Gastroesophageal sphincter (tissue), 4 donors: ENCODE measurements around the gene CBX7. TPM values are rescaled to one million over a fixed set of nuclear protein-coding genes. Genes with fewer than 3 reads are reported as not detected.

Source experiments
- ATAC-seq: fragments of 150-250 bp; one replicate; pipeline ENCODE4 v1.9.1; 2016; ENCODE audit warnings: mild to moderate bottlenecking, moderate library complexity
- H3K27ac ChIP-seq, 4 donors: fragments of 200-600 bp; sonication (generic) in 3 of 4; 1 replicate in 3 of 4; 2 replicates in 1 of 4; pipeline ENCODE4 v1.5.1; 2016 to 2019
- H3K27me3 ChIP-seq: fragments of 200-600 bp; sonication (generic); one replicate; pipeline ENCODE4 v1.5.1; 2019
- H3K36me3 ChIP-seq, 2 donors: fragments of 200-600 bp; sonication (generic); one replicate each; pipeline ENCODE4 v1.5.1; 2019; ENCODE audit warnings: control low read depth in 1 of 2
- H3K4me1 ChIP-seq, 3 donors: fragments of 200-600 bp; sonication (generic); 1 replicate in 2 of 3; 2 replicates in 1 of 3; pipeline ENCODE4 v1.5.1; 2016 to 2019; ENCODE audit warnings: control low read depth in 2 of 3
- H3K4me3 ChIP-seq, 2 donors: fragments of 200-600 bp; sonication (generic); one replicate each; pipeline ENCODE4 v1.5.1; 2019; ENCODE audit warnings: mild to moderate bottlenecking in 1 of 2, moderate library complexity in 1 of 2
- H3K9me3 ChIP-seq, 3 donors: fragments of 200-600 bp; sonication (generic); one replicate each; pipeline ENCODE4 v1.5.1; 2017 to 2019; ENCODE audit warnings: control low read depth in 2 of 3
- EP300 ChIP-seq: sonication (generic); formaldehyde crosslinking; IDR thresholded peaks from one replicate; pipeline ENCODE4 v1.6.1; 2017; ENCODE audit warnings: antibody characterized with exemption, mild to moderate bottlenecking
- POLR2A ChIP-seq, 2 donors: fragments of 450-650 bp; IDR thresholded peaks; one replicate each; pipeline ENCODE4 v1.6.1; 2017; ENCODE audit warnings: antibody characterized with exemption in 2 of 2, mild to moderate bottlenecking in 2 of 2, moderate library complexity in 1 of 2
- POLR2AphosphoS5 ChIP-seq: sonication (generic); formaldehyde crosslinking; IDR thresholded peaks from one replicate; pipeline ENCODE4 v1.6.1; 2017; ENCODE audit warnings: antibody characterized with exemption
- WGBS, 2 donors: methylation state at CpG; one replicate each; pipeline ENCODE4 v1.1.5; 2018; ENCODE audit warnings: low coverage in 1 of 2; 5-methylcytosine and 5-hydroxymethylcytosine counted together
- total RNA-seq, 4 donors: library from RNA; depleted of rRNA; stranded (reverse); fragments of >200 nt; gene quantifications; one replicate each; pipeline ENCODE4 v1.1.0, GENCODE V29; 2016
- TF ChIP-seq, protein P1 (sequence below), 4 experiments: fragments of 200-600 bp in 2 of 4; fragments of 450-650 bp in 2 of 4; sonication (generic) in 1 of 4; IDR thresholded peaks; one replicate each; pipeline ENCODE4 v1.5.1; 2017 to 2019; ENCODE audit warnings: antibody characterized with exemption in 4 of 4, mild to moderate bottlenecking in 2 of 4, moderate library complexity in 2 of 4

The CBX7 gene
- total RNA-seq = 100 to 1,000 TPM; 102 to 223 (median 171) TPM

DNA sequence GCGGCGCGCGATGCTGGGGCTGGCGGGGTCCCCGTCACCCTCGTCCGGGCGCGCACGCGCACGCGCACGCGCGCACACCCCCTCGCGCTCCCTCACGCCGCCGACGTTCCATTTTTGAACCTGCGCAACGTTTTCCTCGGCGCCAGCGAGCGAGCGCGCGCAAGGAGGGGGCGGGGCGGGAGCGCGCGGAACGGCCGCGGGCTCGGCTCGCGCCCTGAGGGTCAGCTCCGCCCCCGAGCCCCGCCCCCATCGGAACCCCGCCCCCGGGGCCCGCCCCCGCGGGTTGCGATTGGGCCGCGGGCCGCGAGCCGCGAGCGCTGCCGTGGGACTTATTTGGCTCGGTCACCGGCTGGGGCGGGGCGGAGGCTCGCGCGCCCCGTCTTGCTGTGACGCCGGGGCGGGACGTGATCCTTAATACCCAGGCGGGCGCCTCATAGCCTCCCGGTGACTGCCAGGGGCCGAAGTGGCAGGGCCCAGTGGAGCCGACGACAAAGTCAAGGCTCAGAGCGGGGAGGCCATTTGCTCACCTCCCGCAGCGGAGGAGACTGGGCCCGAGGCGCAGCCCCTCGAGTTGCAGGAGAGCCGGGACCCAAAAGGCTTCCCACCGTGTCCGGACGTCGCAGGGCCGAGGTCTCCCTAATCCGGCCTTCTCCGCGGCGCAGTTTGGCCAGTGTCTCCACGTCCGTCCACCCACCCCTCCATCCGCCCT is at the start of gene CBX7:
TSS of gene CBX7 (minus strand) at position 170 of the 709 bp plus-strand sequence. CDS start 236 bp downstream, outside the sequence.
- H3K4me3 ChIP-seq = peak within 1 kb of the TSS; percentile 75 to 92
- TF ChIP-seq POLR2A (IDR thresholded peaks at IDR 0.05) (peak; percentile 85 to 86), EP300 (no peak), POLR2AphosphoS5 (peak; percentile 92)
- TF ChIP-seq, protein P1, sequence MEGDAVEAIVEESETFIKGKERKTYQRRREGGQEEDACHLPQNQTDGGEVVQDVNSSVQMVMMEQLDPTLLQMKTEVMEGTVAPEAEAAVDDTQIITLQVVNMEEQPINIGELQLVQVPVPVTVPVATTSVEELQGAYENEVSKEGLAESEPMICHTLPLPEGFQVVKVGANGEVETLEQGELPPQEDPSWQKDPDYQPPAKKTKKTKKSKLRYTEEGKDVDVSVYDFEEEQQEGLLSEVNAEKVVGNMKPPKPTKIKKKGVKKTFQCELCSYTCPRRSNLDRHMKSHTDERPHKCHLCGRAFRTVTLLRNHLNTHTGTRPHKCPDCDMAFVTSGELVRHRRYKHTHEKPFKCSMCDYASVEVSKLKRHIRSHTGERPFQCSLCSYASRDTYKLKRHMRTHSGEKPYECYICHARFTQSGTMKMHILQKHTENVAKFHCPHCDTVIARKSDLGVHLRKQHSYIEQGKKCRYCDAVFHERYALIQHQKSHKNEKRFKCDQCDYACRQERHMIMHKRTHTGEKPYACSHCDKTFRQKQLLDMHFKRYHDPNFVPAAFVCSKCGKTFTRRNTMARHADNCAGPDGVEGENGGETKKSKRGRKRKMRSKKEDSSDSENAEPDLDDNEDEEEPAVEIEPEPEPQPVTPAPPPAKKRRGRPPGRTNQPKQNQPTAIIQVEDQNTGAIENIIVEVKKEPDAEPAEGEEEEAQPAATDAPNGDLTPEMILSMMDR (IDR thresholded peaks at IDR 0.05) = no peak
- WGBS, 2 donors = no CpG with 5 or more reads among the region's 98 CpGs
- H3K4me1 ChIP-seq = peaks cover 0 to 52% (median 25%) of the 10 kb centered on the region in 3 donors
- H3K27me3 ChIP-seq = no peaks in the 10 kb centered on the region
- peak within 1 kb of the TSS; percentile 93 to 99 (median 96) for H3K27ac ChIP-seq
- H3K9me3 ChIP-seq = no peaks in the 10 kb centered on the region
- peak; percentile 92 for ATAC-seq
- peaks cover 0 to 22% of the 10 kb centered on the region in 2 donors for H3K36me3 ChIP-seq

DNA sequence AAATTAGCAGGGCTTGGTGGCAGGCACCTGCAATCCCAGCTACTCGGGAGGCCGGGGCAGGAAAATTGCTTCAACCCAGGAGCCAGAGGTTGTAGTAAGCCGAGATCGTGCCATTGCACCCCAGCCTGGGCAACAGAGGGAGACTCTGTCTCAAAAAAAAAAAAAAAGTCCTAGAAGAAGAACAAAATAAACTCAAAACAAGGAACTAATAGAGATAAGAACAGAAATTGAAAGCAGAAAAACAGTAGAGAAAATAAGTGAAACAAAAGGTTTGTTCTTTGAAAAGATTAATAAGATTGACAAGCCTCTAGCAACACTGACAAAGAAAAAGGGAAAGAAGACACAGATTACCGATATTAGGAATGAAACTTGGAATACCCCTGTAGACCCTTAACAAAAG is 45.1 kb upstream of the CBX7 start:
- Histone ChIP-seq H3K9me3 (peaks cover 0 to 4% (median 0%) of the 10 kb centered on the region in 3 donors), H3K27ac (no peak overlapping the region), H3K4me3 (no peak overlapping the region), H3K27me3 (peaks cover 13% of the 10 kb centered on the region), H3K36me3 (no peaks in the 10 kb centered on the region), H3K4me1 (no peaks in the 10 kb centered on the region)
- TF ChIP-seq POLR2AphosphoS5 (no peak), EP300 (no peak), POLR2A (IDR thresholded peaks at IDR 0.05) (no peak)
- TF ChIP-seq, protein P1 (IDR thresholded peaks at IDR 0.05) = no peak
- no peak for ATAC-seq
- 80 to 89% methylated on average over 1 to 5 of the region's 5 CpGs for WGBS, 2 donors

DNA sequence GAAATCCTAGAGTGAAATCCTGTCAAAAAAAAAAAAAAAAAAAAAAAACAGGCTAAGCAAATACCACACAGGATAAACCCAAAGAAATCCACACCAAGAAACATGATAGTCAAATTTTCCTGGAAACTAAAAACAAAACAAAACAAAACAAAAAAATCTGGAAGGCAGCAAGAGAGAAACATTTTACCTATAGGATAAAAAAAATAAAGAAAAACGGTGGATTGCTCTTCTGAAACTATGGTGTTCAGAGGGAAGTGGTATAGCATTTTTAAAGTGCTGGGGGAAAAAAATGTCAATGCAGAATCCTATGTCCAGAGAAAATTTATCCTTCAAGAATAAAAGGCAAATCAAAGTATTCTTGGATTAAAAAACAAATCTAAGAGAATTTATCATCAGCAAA is 41.6 kb upstream of the CBX7 start:
- Histone ChIP-seq H3K9me3 (peaks cover 0 to 4% (median 0%) of the 10 kb centered on the region in 3 donors), H3K36me3 (no peaks in the 10 kb centered on the region), H3K4me3 (no peak overlapping the region), H3K4me1 (no peaks in the 10 kb centered on the region), H3K27me3 (peaks cover 19% of the 10 kb centered on the region), H3K27ac (no peak overlapping the region)
- TF ChIP-seq EP300 (no peak), POLR2AphosphoS5 (no peak), POLR2A (IDR thresholded peaks at IDR 0.05) (no peak)
- TF ChIP-seq, protein P1 (IDR thresholded peaks at IDR 0.05) = no peak
- 29 to 83% methylated on average over 1 of the region's 1 CpG for WGBS, 2 donors
- no peak for ATAC-seq

DNA sequence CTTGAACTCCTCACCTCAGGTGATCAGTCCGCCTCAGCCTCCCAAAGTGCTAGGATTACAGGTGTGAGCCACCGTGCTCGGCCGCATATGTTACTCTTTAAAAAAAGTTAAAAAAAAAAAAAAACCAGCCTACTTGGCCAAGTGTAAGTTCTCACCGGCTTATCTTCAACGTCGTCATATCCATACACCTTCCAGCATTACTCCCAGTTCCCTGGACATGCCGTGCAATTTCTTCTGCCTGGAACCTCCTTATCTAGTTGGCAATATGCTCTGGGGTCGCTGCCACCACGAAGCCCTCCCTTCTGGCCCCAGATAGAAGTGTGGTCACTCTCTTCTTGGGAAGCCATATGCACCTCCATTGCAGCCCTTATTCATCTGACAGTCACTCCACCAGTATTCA is 36.3 kb upstream of the CBX7 start:
- 35 to 82% methylated on average over 5 to 6 of the region's 10 CpGs for WGBS, 2 donors
- no peaks in the 10 kb centered on the region for H3K9me3 ChIP-seq
- ATAC-seq = no peak
- H3K4me3 ChIP-seq = no peak overlapping the region
- peaks cover 0 to 22% (median 0%) of the 10 kb centered on the region in 3 donors for H3K4me1 ChIP-seq
- H3K27me3 ChIP-seq = peaks cover 13% of the 10 kb centered on the region
- TF ChIP-seq, protein P1 (IDR thresholded peaks at IDR 0.05) = no peak
- TF ChIP-seq EP300 (no peak), POLR2A (IDR thresholded peaks at IDR 0.05) (no peak), POLR2AphosphoS5 (no peak)
- H3K36me3 ChIP-seq = no peaks in the 10 kb centered on the region
- no peak overlapping the region for H3K27ac ChIP-seq

DNA sequence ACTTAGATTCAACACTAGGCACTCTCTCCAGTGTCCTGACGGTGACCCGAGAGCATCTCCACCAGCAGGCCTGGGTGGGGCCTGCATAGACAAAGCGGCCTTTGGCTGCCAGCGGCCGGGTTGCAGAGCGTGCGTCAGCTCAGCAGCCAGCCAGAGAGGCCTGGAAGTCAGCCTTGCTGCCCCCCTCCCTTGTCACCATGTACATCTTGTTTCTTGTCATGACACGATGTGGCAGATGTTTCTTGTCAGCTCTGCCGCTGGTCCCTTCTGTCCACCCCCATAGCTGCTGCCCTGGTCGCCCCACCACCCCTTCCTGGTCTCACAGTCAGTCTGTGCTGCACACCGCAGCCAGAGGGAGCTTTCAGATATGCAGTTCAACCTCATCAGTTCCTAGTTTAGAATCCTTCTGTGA is 33.1 kb upstream of the CBX7 start:
- ATAC-seq = peak; percentile 87
- Histone ChIP-seq H3K27me3 (peaks cover 9% of the 10 kb centered on the region), H3K4me1 (peaks cover 0 to 22% (median 0%) of the 10 kb centered on the region in 3 donors), H3K9me3 (peaks cover 0 to 10% (median 0%) of the 10 kb centered on the region in 3 donors), H3K27ac (peak overlapping the region in 3 of 4 donors; percentile 67 to 74 (median 70)), H3K36me3 (no peaks in the 10 kb centered on the region), H3K4me3 (no peak overlapping the region)
- no peak for TF ChIP-seq EP300
- peak; percentile 74 for TF ChIP-seq POLR2AphosphoS5
- no peak for TF ChIP-seq POLR2A (IDR thresholded peaks at IDR 0.05)
- TF ChIP-seq, protein P1 (IDR thresholded peaks at IDR 0.05) = peak in 2 of 4 experiments; percentile 12 to 52
- WGBS, 2 donors = 39% methylated on average over 7 of the region's 11 CpGs; no CpG with 5 or more reads in 1 of the 2 donors
